ENCODE measurements around the gene PAQR5.

Gene PAQR5

GRCh38 chr15:69369631-69370030, 70.9 kb downstream of the PAQR5 start:
- H3K4me1 ChIP-seq (ENCODE audit: insufficient read depth, low read length, poor library complexity, severe bottlenecking): no peaks in the 10 kb centered on the region
- H4K20me1 ChIP-seq (ENCODE audit: insufficient read depth, low read length, poor library complexity, severe bottlenecking): no peaks in the 10 kb centered on the region
- no peaks in the 10 kb centered on the region for H3K79me2 ChIP-seq (ENCODE audit: insufficient read depth, low read length)
- H3K27me3 ChIP-seq (ENCODE audit: insufficient read depth, low read length, poor library complexity, severe bottlenecking): peaks cover 4% of the 10 kb centered on the region
- no peak overlapping the region for H3K4me2 ChIP-seq (ENCODE audit: low read depth, low read length, poor library complexity, severe bottlenecking)
- H3K36me3 ChIP-seq (ENCODE audit: insufficient read depth, low read length): no peaks in the 10 kb centered on the region
- no peak overlapping the region for H3K9ac ChIP-seq (ENCODE audit: low read depth, low read length, poor library complexity, severe bottlenecking)
- H3F3A ChIP-seq (ENCODE audit: low read depth): no peaks in the 10 kb centered on the region
- no peak overlapping the region for H3K4me3 ChIP-seq (ENCODE audit: low read length, poor library complexity, severe bottlenecking)
- no peaks in the 10 kb centered on the region for H3K9me2 ChIP-seq (replicated peaks; ENCODE audit: low read depth, low read length)
- TF ChIP-seq EZH2phosphoT487 (IDR thresholded peaks at IDR 0.05; ENCODE audit: borderline replicate concordance) (no peak), CTCF (conservative IDR thresholded peaks at IDR 0.05; ENCODE audit: low read length) (no peak)
- H3K9me3 ChIP-seq (ENCODE audit: insufficient read depth, low read depth, low read length): no peaks in the 10 kb centered on the region
- no peak overlapping the region for H2AFZ ChIP-seq (ENCODE audit: low read length)

DNA sequence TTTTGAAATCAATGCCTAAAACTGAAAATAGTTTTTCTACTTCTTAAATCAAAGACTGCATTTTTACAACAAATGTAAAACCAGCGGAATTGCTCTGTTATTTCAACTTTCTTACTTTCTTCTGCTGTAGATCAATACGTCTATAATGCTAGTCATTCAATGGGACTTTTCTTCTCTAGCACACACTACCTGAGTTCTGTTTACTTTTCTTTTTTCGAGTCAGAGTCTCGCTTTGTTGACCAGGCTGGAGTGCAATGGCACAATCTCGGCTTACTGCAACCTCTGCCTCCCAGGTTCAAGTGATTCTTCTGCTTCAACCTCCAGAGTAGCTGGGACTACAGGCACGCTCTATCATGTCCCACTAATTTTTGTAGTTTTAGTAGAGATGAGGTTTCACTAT, 74.7 kb downstream of the PAQR5 start:
- H3K4me3 ChIP-seq (ENCODE audit: low read length, poor library complexity, severe bottlenecking): no peak overlapping the region
- peaks cover 4% of the 10 kb centered on the region for H3K27me3 ChIP-seq (ENCODE audit: insufficient read depth, low read length, poor library complexity, severe bottlenecking)
- H3K9me2 ChIP-seq (replicated peaks; ENCODE audit: low read depth, low read length): no peaks in the 10 kb centered on the region
- H3K4me1 ChIP-seq (ENCODE audit: insufficient read depth, low read length, poor library complexity, severe bottlenecking): no peaks in the 10 kb centered on the region
- no peak overlapping the region for H3K4me2 ChIP-seq (ENCODE audit: low read depth, low read length, poor library complexity, severe bottlenecking)
- no peak overlapping the region for H2AFZ ChIP-seq (ENCODE audit: low read length)
- no peaks in the 10 kb centered on the region for H3F3A ChIP-seq (ENCODE audit: low read depth)
- H3K9ac ChIP-seq (ENCODE audit: low read depth, low read length, poor library complexity, severe bottlenecking): no peak overlapping the region
- TF ChIP-seq CTCF (conservative IDR thresholded peaks at IDR 0.05; ENCODE audit: low read length) (no peak), EZH2phosphoT487 (IDR thresholded peaks at IDR 0.05; ENCODE audit: borderline replicate concordance) (no peak)
- H3K79me2 ChIP-seq (ENCODE audit: insufficient read depth, low read length): no peaks in the 10 kb centered on the region
- no peaks in the 10 kb centered on the region for H4K20me1 ChIP-seq (ENCODE audit: insufficient read depth, low read length, poor library complexity, severe bottlenecking)
- H3K9me3 ChIP-seq (ENCODE audit: insufficient read depth, low read depth, low read length): no peaks in the 10 kb centered on the region
- no peaks in the 10 kb centered on the region for H3K36me3 ChIP-seq (ENCODE audit: insufficient read depth, low read length)

DNA sequence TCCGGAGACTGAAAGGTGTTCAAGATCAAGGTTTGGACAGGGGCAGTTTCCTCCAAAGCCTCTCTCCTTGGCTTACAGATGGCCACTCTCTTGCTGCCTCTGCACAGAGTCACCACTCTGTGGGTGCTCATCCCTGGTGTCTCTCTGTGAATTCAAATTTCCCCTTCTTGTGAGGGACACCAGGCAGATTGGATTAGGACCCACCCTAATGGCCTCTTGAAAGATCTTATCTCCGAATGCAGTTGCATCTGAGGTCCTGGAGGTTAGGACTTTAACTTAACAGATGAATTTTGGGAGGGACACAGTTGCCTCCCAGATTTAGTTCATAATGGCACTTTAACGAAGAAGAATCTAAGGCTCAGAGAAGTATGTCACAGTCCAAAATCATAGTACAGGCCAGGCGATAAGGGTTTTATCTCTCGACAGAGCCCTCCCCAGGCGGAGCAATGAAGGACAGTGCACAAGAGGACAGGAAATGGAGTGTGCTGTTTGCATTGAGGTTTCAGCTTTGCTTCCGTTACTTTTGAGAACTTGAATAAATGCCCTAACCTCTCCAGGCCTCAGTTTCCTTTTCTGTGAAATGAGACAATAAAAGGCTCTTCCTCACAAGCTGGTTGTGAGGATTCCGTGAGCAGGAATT, 76.6 kb downstream of the PAQR5 start:
- H3K79me2 ChIP-seq (ENCODE audit: insufficient read depth, low read length): no peaks in the 10 kb centered on the region
- TF ChIP-seq EZH2phosphoT487 (IDR thresholded peaks at IDR 0.05; ENCODE audit: borderline replicate concordance) (no peak), CTCF (conservative IDR thresholded peaks at IDR 0.05; ENCODE audit: low read length) (no peak)
- H3K9me2 ChIP-seq (replicated peaks; ENCODE audit: low read depth, low read length): no peaks in the 10 kb centered on the region
- no peak overlapping the region for H2AFZ ChIP-seq (ENCODE audit: low read length)
- no peak overlapping the region for H3K4me2 ChIP-seq (ENCODE audit: low read depth, low read length, poor library complexity, severe bottlenecking)
- H4K20me1 ChIP-seq (ENCODE audit: insufficient read depth, low read length, poor library complexity, severe bottlenecking): no peaks in the 10 kb centered on the region
- no peak overlapping the region for H3K9ac ChIP-seq (ENCODE audit: low read depth, low read length, poor library complexity, severe bottlenecking)
- H3K4me3 ChIP-seq (ENCODE audit: low read length, poor library complexity, severe bottlenecking): no peak overlapping the region
- H3F3A ChIP-seq (ENCODE audit: low read depth): no peaks in the 10 kb centered on the region
- H3K27me3 ChIP-seq (ENCODE audit: insufficient read depth, low read length, poor library complexity, severe bottlenecking): peaks cover 4% of the 10 kb centered on the region
- no peaks in the 10 kb centered on the region for H3K4me1 ChIP-seq (ENCODE audit: insufficient read depth, low read length, poor library complexity, severe bottlenecking)
- H3K9me3 ChIP-seq (ENCODE audit: insufficient read depth, low read depth, low read length): no peaks in the 10 kb centered on the region
- H3K36me3 ChIP-seq (ENCODE audit: insufficient read depth, low read length): no peaks in the 10 kb centered on the region

Measured in Loucy (cell line).